Activated CD8-positive, alpha-beta memory T cell treated with anti-CD3 and anti-CD28 coated beads, Interleukin-2, amount 50 U/mL, for 24 hours (primary cell): ENCODE measurements around the gene LRRC27.

Source experiments
- DNase-seq: peaks from one replicate; pipeline ENCODE4 v3.0.0-alpha.2; 2020; ENCODE audit errors: extremely low read depth

The LRRC27 gene

GRCh38 chr10:132402781-132403241, 70.8 kb downstream of the LRRC27 start:
- DNase-seq = no peak

- no peak for DNase-seq
Observed at GRCh38 chr10:132403511-132404168, 71.6 kb downstream of the LRRC27 start.

- no peak for DNase-seq
Observed at GRCh38 chr10:132404169-132404880, 72.3 kb downstream of the LRRC27 start.

- DNase-seq = no peak
Observed at GRCh38 chr10:132404911-132405462, 73.0 kb downstream of the LRRC27 start.

- DNase-seq = no peak
Observed at GRCh38 chr10:132405463-132405991, 73.5 kb downstream of the LRRC27 start.

- no peak for DNase-seq
Observed at GRCh38 chr10:132406181-132406580, 74.2 kb downstream of the LRRC27 start.

- no peak for DNase-seq
Observed at GRCh38 chr10:132406750-132407149, 74.8 kb downstream of the LRRC27 start.

- no peak for DNase-seq
Observed at GRCh38 chr10:132407243-132407746, 75.3 kb downstream of the LRRC27 start.

- no peak for DNase-seq
Observed at GRCh38 chr10:132407846-132408278, 75.9 kb downstream of the LRRC27 start.

- DNase-seq = no peak
Observed at GRCh38 chr10:132408367-132408781, 76.4 kb downstream of the LRRC27 start.

GRCh38 chr10:132408823-132409666, 77.1 kb downstream of the LRRC27 start:
- no peak for DNase-seq

GRCh38 chr10:132409667-132410028, 77.7 kb downstream of the LRRC27 start:
- no peak for DNase-seq

GRCh38 chr10:132410056-132410778, 78.2 kb downstream of the LRRC27 start:
- no peak for DNase-seq

GRCh38 chr10:132410779-132411532, 79.0 kb downstream of the LRRC27 start:
- no peak for DNase-seq

- no peak for DNase-seq
Observed at GRCh38 chr10:132411561-132412253, 79.7 kb downstream of the LRRC27 start.

GRCh38 chr10:132412316-132413192, 80.6 kb downstream of the LRRC27 start:
- no peak for DNase-seq

GRCh38 chr10:132413226-132414205, 81.5 kb downstream of the LRRC27 start:
- DNase-seq = no peak
